ENCODE results near the gene STYXL1.
A peak's percentile ranks its signal among the peaks of the same experiment; 100 is the strongest.

Gene STYXL1

DNA sequence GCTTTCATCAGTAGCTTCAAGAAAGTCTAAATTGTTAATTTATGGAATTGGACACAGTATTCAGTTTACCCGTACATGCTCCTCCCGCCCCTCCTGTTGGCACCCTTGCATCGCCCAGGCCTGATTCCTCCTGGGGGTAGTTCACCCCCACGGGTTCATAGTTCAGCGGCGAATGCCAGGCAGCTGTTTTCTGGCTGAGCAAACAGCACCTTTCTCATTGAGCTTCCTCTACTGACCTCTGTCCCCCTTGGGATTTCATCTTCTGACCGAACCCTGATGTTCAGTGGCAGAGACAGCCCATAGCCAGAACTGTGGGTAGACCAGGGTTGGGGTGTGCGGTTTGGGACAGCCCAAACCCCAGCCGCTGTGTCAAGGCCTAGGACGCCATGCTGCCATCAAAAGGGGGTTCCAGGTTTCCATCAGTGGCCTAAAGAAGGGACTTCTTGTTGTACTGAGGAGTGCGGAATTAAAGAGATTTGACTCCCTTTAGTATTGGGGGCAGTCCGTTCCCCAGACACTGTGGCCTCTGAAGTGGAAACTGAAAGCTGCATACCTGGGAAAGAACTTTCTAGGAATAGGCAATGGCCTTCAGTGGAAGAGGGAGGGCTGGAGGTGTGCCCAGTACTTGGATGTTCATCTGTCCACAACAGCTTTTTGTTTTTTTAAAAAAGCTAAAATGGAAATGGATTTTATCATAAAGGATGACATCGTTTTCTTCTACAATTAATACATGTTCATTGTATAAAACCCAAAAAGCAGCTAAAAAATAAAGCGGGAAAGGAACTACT, 19.1 kb upstream of the STYXL1 start:
- H3K14ac ChIP-seq (ENCODE audit: low read length in 2 of 2): no peak overlapping the region
- H3K4me1 ChIP-seq (ENCODE audit: control insufficient read depth, insufficient read depth, low read depth, low read length): peaks cover 9% of the 10 kb centered on the region
- no peak overlapping the region for H2AK5ac ChIP-seq (ENCODE audit: low read length, severe bottlenecking)
- no peak overlapping the region for H2BK5ac ChIP-seq (ENCODE audit: low read depth, low read length, poor library complexity, severe bottlenecking)
- no peak overlapping the region for H3K4ac ChIP-seq (ENCODE audit: low read depth in 1 of 2, low read length in 2 of 2)
- no peak overlapping the region for H3K9ac ChIP-seq (ENCODE audit: low read length)
- 96% methylated on average over 13 of the region's 14 CpGs for whole genome bisulfite sequencing
- H2BK12ac ChIP-seq (ENCODE audit: low read length in 2 of 2): no peak overlapping the region
- H2BK120ac ChIP-seq (ENCODE audit: low read depth, low read length): no peak overlapping the region
- no peak overlapping the region for H4K8ac ChIP-seq (ENCODE audit: low read length)
- no peak overlapping the region for H3K23ac ChIP-seq (ENCODE audit: low read length in 2 of 2)
- no peaks in the 10 kb centered on the region for H3K27me3 ChIP-seq (ENCODE audit: control insufficient read depth in 1 of 2, insufficient read depth in 1 of 2, low read length in 2 of 2)
- H2BK15ac ChIP-seq (ENCODE audit: low read depth, poor library complexity, severe bottlenecking): no peak overlapping the region
- H3K4me2 ChIP-seq (ENCODE audit: low read length, poor library complexity, severe bottlenecking): no peak overlapping the region
- H3K4me3 ChIP-seq (ENCODE audit: insufficient read depth in 1 of 2, low read depth in 1 of 2, low read length in 2 of 2): no peak overlapping the region
- H3K27ac ChIP-seq (ENCODE audit: low read length, poor library complexity, severe bottlenecking): no peak overlapping the region
- no peak overlapping the region for H3K18ac ChIP-seq (ENCODE audit: low read depth in 1 of 2, low read length in 2 of 2)
- DNase-seq: no peak
- H2AFZ ChIP-seq (ENCODE audit: low read depth, low read length): no peak overlapping the region
- peaks cover 15% of the 10 kb centered on the region for H3K79me1 ChIP-seq (replicated peaks; ENCODE audit: low read length, poor library complexity, severe bottlenecking)
- peaks cover 55 to 59% of the 10 kb centered on the region in 2 experiments for H3K36me3 ChIP-seq (ENCODE audit: control insufficient read depth in 1 of 2, insufficient read depth in 2 of 2, low read depth in 1 of 2, low read length in 2 of 2)
- no peak overlapping the region for H4K91ac ChIP-seq (ENCODE audit: low read length)
- H3K9me3 ChIP-seq (ENCODE audit: control insufficient read depth, low read length): no peaks in the 10 kb centered on the region

DNA sequence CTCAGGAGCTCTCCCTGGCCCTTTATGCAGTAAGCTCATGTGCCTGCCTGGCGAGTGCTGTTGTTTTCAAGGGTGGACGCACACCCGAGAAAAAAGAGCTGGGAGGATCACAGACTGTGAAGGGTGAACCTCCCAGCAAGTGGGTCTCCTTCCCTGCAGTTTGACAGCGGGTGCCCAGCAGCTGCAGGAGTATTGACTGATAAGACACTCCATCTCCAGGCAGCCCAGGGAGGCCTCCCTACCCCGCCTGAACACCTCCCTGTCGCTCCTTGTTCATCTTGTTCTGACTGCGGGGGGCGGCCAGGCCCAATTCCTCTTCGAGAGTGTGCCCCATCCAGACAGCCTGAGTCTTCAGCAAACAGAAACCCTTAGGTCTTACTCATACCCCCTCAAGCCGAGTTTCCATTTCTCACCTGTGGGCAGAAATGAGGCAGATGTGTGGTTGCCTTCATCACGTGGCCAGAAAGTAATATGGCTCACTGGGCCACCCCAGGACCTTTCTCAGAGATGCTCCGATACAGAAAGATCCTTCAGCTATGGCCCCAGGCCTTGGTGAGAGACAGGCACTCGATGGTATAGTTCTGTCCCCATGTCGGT, 17.3 kb upstream of the STYXL1 start:
- Histone ChIP-seq H3K36me3 (ENCODE audit: control insufficient read depth in 1 of 2, insufficient read depth in 2 of 2, low read depth in 1 of 2, low read length in 2 of 2) (peaks cover 73 to 77% of the 10 kb centered on the region in 2 experiments), H2BK15ac (ENCODE audit: low read depth, poor library complexity, severe bottlenecking) (no peak overlapping the region), H3K9ac (ENCODE audit: low read length) (no peak overlapping the region), H3K4ac (ENCODE audit: low read depth in 1 of 2, low read length in 2 of 2) (no peak overlapping the region), H3K4me3 (ENCODE audit: insufficient read depth in 1 of 2, low read depth in 1 of 2, low read length in 2 of 2) (no peak overlapping the region), H3K18ac (ENCODE audit: low read depth in 1 of 2, low read length in 2 of 2) (no peak overlapping the region), H2AFZ (ENCODE audit: low read depth, low read length) (no peak overlapping the region), H2BK5ac (ENCODE audit: low read depth, low read length, poor library complexity, severe bottlenecking) (no peak overlapping the region), H2BK120ac (ENCODE audit: low read depth, low read length) (no peak overlapping the region), H2AK5ac (ENCODE audit: low read length, severe bottlenecking) (no peak overlapping the region), H3K4me1 (ENCODE audit: control insufficient read depth, insufficient read depth, low read depth, low read length) (peaks cover 9% of the 10 kb centered on the region), H3K23ac (ENCODE audit: low read length in 2 of 2) (no peak overlapping the region), H3K9me3 (ENCODE audit: control insufficient read depth, low read length) (no peaks in the 10 kb centered on the region), H3K27me3 (ENCODE audit: control insufficient read depth in 1 of 2, insufficient read depth in 1 of 2, low read length in 2 of 2) (no peaks in the 10 kb centered on the region), H4K8ac (ENCODE audit: low read length) (no peak overlapping the region), H3K4me2 (ENCODE audit: low read length, poor library complexity, severe bottlenecking) (no peak overlapping the region), H3K79me1 (replicated peaks; ENCODE audit: low read length, poor library complexity, severe bottlenecking) (peaks cover 31% of the 10 kb centered on the region), H2BK12ac (ENCODE audit: low read length in 2 of 2) (no peak overlapping the region), H3K14ac (ENCODE audit: low read length in 2 of 2) (no peak overlapping the region), H4K91ac (ENCODE audit: low read length) (no peak overlapping the region), H3K27ac (ENCODE audit: low read length, poor library complexity, severe bottlenecking) (no peak overlapping the region)
- DNase-seq: no peak
- 97% methylated on average over 14 of the region's 14 CpGs for WGBS

DNA sequence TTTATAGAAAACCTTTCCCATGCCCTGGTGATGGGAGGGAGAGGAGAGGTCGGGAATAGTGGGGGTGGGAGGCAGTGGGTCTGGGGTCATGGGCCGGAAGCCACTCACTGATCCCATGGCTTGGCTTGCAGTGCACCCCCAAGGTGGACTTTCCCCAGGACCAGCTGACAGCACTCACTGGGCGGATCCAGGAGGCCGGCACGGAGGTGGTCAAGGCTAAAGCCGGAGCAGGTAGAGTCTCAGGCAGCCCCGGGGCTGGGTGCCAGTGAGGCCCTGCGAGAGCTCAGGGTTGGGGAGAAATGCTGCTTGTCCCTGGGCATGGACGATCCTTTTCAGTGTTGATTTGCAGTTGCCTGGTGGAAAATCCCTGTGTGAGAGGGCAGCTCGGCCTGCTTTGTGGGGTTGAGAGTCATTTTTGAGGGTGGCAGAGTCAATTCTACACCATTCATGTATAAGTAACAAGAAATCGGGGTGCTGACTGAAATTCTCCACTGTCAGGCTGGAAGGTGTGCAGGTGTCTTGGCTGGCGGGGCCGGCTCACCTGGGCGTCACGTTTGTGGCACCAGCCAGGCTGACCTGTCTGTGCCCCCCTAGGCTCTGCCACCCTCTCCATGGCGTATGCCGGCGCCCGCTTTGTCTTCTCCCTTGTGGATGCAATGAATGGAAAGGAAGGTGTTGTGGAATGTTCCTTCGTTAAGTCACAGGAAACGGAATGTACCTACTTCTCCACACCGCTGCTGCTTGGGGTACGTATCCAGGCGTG, 16.6 kb upstream of the STYXL1 start:
- Histone ChIP-seq H3K4me1 (ENCODE audit: control insufficient read depth, insufficient read depth, low read depth, low read length) (peaks cover 9% of the 10 kb centered on the region), H2BK5ac (ENCODE audit: low read depth, low read length, poor library complexity, severe bottlenecking) (no peak overlapping the region), H2BK12ac (ENCODE audit: low read length in 2 of 2) (no peak overlapping the region), H4K91ac (ENCODE audit: low read length) (no peak overlapping the region), H3K4me3 (ENCODE audit: insufficient read depth in 1 of 2, low read depth in 1 of 2, low read length in 2 of 2) (no peak overlapping the region), H3K4me2 (ENCODE audit: low read length, poor library complexity, severe bottlenecking) (no peak overlapping the region), H3K14ac (ENCODE audit: low read length in 2 of 2) (no peak overlapping the region), H3K9ac (ENCODE audit: low read length) (no peak overlapping the region), H3K18ac (ENCODE audit: low read depth in 1 of 2, low read length in 2 of 2) (no peak overlapping the region), H2AK5ac (ENCODE audit: low read length, severe bottlenecking) (no peak overlapping the region), H4K8ac (ENCODE audit: low read length) (no peak overlapping the region), H3K9me3 (ENCODE audit: control insufficient read depth, low read length) (no peaks in the 10 kb centered on the region), H3K27me3 (ENCODE audit: control insufficient read depth in 1 of 2, insufficient read depth in 1 of 2, low read length in 2 of 2) (no peaks in the 10 kb centered on the region), H3K27ac (ENCODE audit: low read length, poor library complexity, severe bottlenecking) (no peak overlapping the region), H2AFZ (ENCODE audit: low read depth, low read length) (no peak overlapping the region), H2BK120ac (ENCODE audit: low read depth, low read length) (no peak overlapping the region), H3K23ac (ENCODE audit: low read length in 2 of 2) (no peak overlapping the region), H3K4ac (ENCODE audit: low read depth in 1 of 2, low read length in 2 of 2) (no peak overlapping the region), H3K79me1 (replicated peaks; ENCODE audit: low read length, poor library complexity, severe bottlenecking) (peaks cover 35% of the 10 kb centered on the region), H3K36me3 (ENCODE audit: control insufficient read depth in 1 of 2, insufficient read depth in 2 of 2, low read depth in 1 of 2, low read length in 2 of 2) (peaks cover 80 to 84% of the 10 kb centered on the region in 2 experiments), H2BK15ac (ENCODE audit: low read depth, poor library complexity, severe bottlenecking) (no peak overlapping the region)
- DNase-seq: no peak
- 98% methylated on average over 21 of the region's 24 CpGs for WGBS

DNA sequence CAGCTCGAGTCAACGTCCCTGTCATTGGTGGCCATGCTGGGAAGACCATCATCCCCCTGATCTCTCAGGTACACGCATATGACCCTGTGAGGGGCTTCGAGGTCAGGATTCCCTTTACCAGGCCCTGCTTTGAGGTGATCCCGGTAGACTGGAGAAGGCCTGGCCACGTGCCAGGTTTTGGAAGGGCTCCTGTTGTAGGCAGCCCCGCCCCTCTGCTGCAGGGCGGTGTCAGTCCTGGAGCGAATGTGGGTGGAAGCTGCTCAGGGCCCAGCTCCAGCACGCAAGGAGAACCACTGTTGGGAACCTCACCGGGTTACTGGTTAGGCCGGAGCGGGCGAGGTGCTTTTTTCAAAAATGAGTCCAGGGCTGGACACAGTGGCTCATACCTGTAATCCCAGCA, 15.7 kb upstream of the STYXL1 start:
- Histone ChIP-seq H3K36me3 (ENCODE audit: control insufficient read depth in 1 of 2, insufficient read depth in 2 of 2, low read depth in 1 of 2, low read length in 2 of 2) (peaks cover 89 to 93% of the 10 kb centered on the region in 2 experiments), H3K27me3 (ENCODE audit: control insufficient read depth in 1 of 2, insufficient read depth in 1 of 2, low read length in 2 of 2) (no peaks in the 10 kb centered on the region), H3K9me3 (ENCODE audit: control insufficient read depth, low read length) (no peaks in the 10 kb centered on the region), H2BK15ac (ENCODE audit: low read depth, poor library complexity, severe bottlenecking) (no peak overlapping the region), H3K9ac (ENCODE audit: low read length) (no peak overlapping the region), H4K8ac (ENCODE audit: low read length) (no peak overlapping the region), H3K4me1 (ENCODE audit: control insufficient read depth, insufficient read depth, low read depth, low read length) (peaks cover 5% of the 10 kb centered on the region), H3K14ac (ENCODE audit: low read length in 2 of 2) (no peak overlapping the region), H3K79me1 (replicated peaks; ENCODE audit: low read length, poor library complexity, severe bottlenecking) (peaks cover 41% of the 10 kb centered on the region), H3K27ac (ENCODE audit: low read length, poor library complexity, severe bottlenecking) (no peak overlapping the region), H2AK5ac (ENCODE audit: low read length, severe bottlenecking) (no peak overlapping the region), H3K4ac (ENCODE audit: low read depth in 1 of 2, low read length in 2 of 2) (no peak overlapping the region), H2BK5ac (ENCODE audit: low read depth, low read length, poor library complexity, severe bottlenecking) (no peak overlapping the region), H3K18ac (ENCODE audit: low read depth in 1 of 2, low read length in 2 of 2) (no peak overlapping the region), H2BK12ac (ENCODE audit: low read length in 2 of 2) (peak overlapping the region in 1 of 2 experiments; percentile 47), H2BK120ac (ENCODE audit: low read depth, low read length) (no peak overlapping the region), H4K91ac (ENCODE audit: low read length) (no peak overlapping the region), H3K23ac (ENCODE audit: low read length in 2 of 2) (no peak overlapping the region), H3K4me2 (ENCODE audit: low read length, poor library complexity, severe bottlenecking) (no peak overlapping the region), H3K4me3 (ENCODE audit: insufficient read depth in 1 of 2, low read depth in 1 of 2, low read length in 2 of 2) (no peak overlapping the region), H2AFZ (ENCODE audit: low read depth, low read length) (no peak overlapping the region)
- no peak for DNase-seq
- WGBS: 94% methylated on average over 14 of the region's 14 CpGs

Measured in mesenchymal stem cell (in vitro differentiated cells and primary cell).